Measurements from ENCODE around the gene SLC25A41.
"Not testable (repeated sequence)": the region's sequence is repeated elsewhere in the genome, so short reads cannot be mapped to it uniquely, and the experiment has no call there.

SLC25A41 gene

DNA sequence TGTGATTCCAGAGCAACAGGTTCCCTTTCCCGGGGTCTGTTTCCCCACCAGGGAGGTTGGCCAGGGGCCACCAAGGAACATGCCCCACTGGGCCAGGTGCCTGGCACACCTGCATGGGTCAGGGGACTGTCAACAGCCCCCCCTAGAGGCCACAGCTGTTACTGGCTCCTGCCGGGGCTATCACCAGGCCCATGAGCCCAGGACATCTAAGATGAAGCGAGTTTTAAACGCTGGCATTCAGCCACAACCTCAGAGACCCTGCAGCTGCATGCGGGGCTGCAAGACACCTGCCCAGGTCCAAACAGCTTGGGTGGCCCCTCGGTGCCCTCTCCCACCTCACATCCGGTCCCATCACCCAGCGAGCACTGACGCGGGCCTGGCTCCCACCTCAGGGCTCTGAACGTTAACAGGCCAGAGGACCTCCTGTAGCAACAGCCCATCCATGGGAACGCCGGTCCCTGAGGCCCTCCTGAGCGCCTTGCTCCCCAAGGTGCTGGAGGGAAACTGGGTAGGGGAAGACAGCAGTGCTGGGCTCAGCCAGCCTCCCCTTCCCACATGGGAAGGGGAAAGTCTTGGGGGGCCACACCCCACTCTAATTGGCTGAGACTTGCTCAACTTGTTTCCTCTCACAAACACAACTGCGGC is 21.0 kb downstream of the SLC25A41 start:
- in situ Hi-C loops (cut with MboI; ENCODE audit: low sequenced_read_pairs) = no loop called here

DNA sequence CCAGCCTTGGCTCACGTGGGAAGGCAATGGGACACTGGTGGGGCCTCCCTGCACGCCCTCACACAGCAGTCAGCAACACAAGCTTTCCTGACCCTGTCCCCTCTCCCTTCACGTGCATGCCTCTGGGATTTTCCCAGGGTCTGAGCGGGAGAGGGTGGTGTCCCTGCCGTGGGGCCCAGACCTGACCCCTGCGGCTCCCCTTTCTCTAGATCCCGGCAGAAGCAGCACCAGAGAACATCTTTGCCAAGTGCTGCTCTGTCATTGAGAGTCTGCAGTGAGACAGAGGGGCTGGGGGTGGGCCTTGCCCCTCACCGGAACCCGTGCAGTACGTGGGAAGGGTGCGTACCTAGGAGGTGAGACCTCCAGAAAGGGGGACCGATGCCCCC is 21.5 kb downstream of the SLC25A41 start:
- in situ Hi-C loops (cut with MboI; ENCODE audit: low sequenced_read_pairs) = no loop called here

DNA sequence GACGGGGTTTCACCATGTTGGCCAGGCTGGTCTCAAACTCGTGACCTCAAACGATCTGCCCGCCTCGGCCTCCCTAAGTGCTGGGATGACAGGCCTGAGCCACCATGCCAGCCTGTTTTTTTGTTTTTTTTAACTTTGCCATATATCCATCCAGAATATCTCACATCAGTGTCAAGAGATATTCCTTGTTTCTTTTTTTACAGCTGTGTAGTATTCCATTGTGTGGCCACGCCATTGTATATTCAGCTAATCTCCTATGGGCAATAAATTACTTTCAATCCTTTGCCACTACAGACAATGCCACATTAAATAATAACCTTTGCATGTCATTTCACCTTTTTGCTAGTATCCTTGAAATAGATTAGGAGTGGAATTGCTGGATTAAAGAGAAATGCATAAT is 24.2 kb downstream of the SLC25A41 start:
- in situ Hi-C loops (cut with MboI; ENCODE audit: low sequenced_read_pairs) = no loop called here

DNA sequence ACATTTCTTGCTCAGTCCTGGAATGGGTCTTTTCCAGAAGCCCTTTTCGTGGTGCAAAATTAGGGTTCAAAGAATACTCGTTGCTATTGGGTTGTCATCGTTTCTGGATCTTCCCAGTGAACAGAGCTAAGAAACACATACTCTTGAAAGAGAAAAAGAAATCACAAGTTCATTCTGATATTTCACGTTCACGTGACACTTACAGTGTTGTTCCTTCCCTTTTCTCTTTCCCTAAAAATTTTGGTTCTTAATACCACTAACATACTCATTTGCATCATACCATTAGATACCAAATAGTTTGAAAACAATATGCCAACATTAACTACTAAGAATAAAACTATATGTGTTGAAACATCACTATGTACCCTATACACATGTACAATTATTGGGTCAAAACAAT is 27.2 kb downstream of the SLC25A41 start:
- in situ Hi-C loops (cut with MboI; ENCODE audit: low sequenced_read_pairs) = no loop called here

- in situ Hi-C loops (cut with MboI; ENCODE audit: low sequenced_read_pairs) = no loop called here
Measured at GRCh38 chr19:6402837-6403608, 30.5 kb downstream of the SLC25A41 start.

DNA sequence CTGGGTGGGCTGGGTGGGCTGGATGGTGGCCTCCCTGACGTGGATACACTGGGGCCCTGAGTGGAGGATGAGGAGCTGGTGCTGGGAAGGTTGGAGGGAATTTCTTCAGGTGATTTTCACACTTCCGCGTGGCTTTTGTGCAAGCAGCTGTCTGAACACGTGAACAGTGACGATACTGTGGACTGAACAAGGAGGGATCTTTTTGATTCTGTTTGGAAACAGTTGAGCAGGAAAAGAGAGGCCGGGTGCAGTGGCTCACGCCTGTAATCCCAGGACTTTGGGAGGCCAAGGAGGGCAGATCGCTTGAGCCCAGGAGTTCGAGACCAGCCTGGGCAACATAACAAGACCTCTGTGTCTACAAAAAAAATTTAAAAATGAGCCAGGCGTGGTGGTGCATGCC is 31.5 kb downstream of the SLC25A41 start:
- in situ Hi-C loops (cut with MboI; ENCODE audit: low sequenced_read_pairs) = no loop called here

GRCh38 chr19:6400062-6400944 is 33.3 kb downstream of the SLC25A41 start:
- in situ Hi-C loops (cut with MboI; ENCODE audit: low sequenced_read_pairs) = not testable (repeated sequence)

- in situ Hi-C loops (cut with MboI; ENCODE audit: low sequenced_read_pairs) = no loop called here
Measured at GRCh38 chr19:6396305-6396704, 37.3 kb downstream of the SLC25A41 start.

- in situ Hi-C loops (cut with MboI; ENCODE audit: low sequenced_read_pairs) = no loop called here
Measured at GRCh38 chr19:6394831-6395230, 38.7 kb downstream of the SLC25A41 start.

DNA sequence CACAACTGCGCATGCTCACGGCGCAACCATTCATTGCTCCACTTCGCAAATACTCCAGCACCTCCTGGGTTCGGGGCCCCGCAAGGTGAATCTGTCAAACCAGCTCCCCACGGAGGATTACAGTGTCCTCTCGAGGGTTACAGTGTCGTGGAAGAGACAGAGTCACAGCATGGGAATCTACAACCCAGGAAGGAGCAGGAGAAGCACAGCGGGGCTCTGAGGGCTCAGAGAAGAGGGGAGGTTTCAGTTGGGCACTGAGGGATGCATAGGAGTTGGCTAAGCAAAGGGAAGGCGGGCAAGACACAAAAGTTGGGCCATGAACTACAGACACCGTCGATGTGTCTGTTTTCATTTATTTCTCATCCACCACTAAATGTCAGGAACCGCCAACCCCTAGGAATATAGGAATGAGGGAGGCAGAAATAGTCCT is 39.6 kb downstream of the SLC25A41 start:
- in situ Hi-C loops (cut with MboI; ENCODE audit: low sequenced_read_pairs) = no loop called here

- in situ Hi-C loops (cut with MboI; ENCODE audit: low sequenced_read_pairs) = no loop called here
Measured at GRCh38 chr19:6393074-6393982, 40.2 kb downstream of the SLC25A41 start, which contains the start of gene GTF2F1. TSS of gene GTF2F1 (minus strand) at chr19:6393164. CDS start at chr19:6392995, 169 bp downstream.

- in situ Hi-C loops (cut with MboI; ENCODE audit: low sequenced_read_pairs) = no loop called here
Measured at GRCh38 chr19:6392221-6393073, 41.1 kb downstream of the SLC25A41 start.

DNA sequence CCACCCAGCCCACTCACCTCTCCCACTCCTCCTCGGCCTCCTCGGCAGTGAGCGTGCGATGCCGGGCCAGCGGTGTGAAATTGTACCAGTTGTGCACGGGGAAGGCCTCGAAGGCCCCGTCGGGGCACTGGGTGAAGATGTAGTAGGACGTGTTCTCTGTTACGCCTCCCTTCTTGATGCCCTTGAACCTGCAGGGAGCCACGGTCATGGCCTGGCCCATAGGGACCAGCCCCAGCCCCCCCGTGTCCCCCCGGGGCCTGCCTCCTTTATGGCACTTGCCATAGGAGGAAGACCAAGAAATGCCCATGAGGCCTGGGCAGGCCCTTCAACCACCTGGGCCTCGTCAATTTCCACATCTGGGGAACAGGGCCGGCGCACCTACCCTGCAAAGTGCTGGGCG is 46.2 kb downstream of the SLC25A41 start:
- in situ Hi-C loops (cut with MboI; ENCODE audit: low sequenced_read_pairs) = no loop called here

GRCh38 chr19:6384381-6384780 is 49.2 kb downstream of the SLC25A41 start:
- in situ Hi-C loops (cut with MboI; ENCODE audit: low sequenced_read_pairs) = no loop called here

- in situ Hi-C loops (cut with MboI; ENCODE audit: low sequenced_read_pairs) = no loop called here
Measured at GRCh38 chr19:6383188-6383587, 50.4 kb downstream of the SLC25A41 start.

DNA sequence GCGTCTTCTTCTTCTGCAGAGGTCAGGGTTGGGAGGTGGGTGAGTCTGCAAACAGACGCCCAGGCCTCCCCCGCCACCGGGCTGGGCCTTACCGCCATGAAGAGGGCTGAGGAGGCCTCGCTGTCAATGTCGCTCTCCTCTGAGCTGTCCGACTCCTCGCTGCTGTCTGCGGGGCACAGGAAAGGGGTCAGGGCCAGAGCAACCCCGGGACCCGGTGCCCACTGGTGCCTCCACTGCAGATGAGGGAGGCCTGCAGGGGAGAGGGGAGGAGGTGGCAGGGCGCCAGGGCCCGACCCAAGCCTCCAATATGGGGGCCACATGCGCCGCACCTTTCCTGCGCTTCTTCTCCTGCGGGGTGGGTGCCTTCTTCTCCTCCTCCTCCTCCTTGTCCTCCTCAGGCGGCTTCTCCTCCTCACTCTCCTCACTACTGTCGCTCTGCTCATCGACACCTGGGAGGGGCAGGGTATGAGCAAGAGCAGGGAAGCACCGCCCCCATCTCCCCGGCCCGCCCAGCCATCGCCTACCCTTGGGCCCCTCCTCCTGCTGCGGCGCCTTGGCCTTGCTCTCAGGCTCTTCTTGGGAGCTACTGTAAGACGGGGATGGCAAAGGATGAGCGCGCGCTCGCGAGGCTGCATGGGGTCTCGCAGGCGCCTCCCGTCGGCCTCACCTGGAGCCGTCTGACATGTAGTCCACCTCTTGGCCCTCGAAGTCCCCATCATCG is 52.4 kb downstream of the SLC25A41 start:
- in situ Hi-C loops (cut with MboI; ENCODE audit: low sequenced_read_pairs) = no loop called here

GRCh38 chr19:6379744-6380143 is 53.8 kb downstream of the SLC25A41 start:
- in situ Hi-C loops (cut with MboI; ENCODE audit: low sequenced_read_pairs) = no loop called here

- in situ Hi-C loops (cut with MboI; ENCODE audit: low sequenced_read_pairs) = no loop called here
Measured at GRCh38 chr19:6378486-6378885, 55.1 kb downstream of the SLC25A41 start.

- in situ Hi-C loops (cut with MboI; ENCODE audit: low sequenced_read_pairs) = no loop called here
Measured at GRCh38 chr19:6378041-6378440, 55.5 kb downstream of the SLC25A41 start.

All from HL-60/S4 treated with retinoic acid at 250 ng/mL for 4 days and 3 days (cell line).